HUDEP-2 (cell line): Measurements from ENCODE around the gene UBTD2.
"Not testable (repeated sequence)": the region's sequence is repeated elsewhere in the genome, so short reads cannot be mapped to it uniquely, and the experiment has no call there.

ENCODE experiments used
- DNase-seq, 76 experiments: peaks; one replicate each; lab custom pipeline; 2025; ENCODE audit not compliant: unreplicated experiment in 76 of 76; lab: John Stamatoyannopoulos, UW

Gene UBTD2

GRCh38 chr5:172252501-172252900 is 31.1 kb downstream of the UBTD2 start:
- no peak for DNase-seq

- DNase-seq: no peak
Measured at GRCh38 chr5:172251419-172251818, 32.1 kb downstream of the UBTD2 start.

- DNase-seq: no peak
Measured at GRCh38 chr5:172248637-172249036, 34.9 kb downstream of the UBTD2 start.

GRCh38 chr5:172245703-172246125 is 37.9 kb downstream of the UBTD2 start:
- DNase-seq: no peak

DNA sequence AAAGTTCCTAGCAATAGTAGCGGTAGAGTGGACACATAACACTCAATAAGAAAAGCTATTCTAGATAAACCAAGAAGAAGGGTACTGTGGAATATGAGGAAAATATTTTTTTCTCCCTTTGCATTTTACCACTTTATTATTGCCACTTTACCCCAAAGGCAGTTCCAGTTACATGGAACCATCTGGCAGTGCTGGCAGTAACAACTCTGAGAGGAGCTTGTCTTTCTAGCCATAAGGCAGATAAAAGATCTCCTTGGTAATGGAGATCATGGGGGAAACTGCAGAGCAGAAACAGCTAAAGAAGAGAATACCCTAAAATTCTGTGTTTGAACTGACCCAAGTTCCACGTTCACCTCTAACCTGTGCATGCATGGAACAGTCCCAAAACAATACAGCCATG is 38.5 kb downstream of the UBTD2 start:
- DNase-seq: no peak

DNA sequence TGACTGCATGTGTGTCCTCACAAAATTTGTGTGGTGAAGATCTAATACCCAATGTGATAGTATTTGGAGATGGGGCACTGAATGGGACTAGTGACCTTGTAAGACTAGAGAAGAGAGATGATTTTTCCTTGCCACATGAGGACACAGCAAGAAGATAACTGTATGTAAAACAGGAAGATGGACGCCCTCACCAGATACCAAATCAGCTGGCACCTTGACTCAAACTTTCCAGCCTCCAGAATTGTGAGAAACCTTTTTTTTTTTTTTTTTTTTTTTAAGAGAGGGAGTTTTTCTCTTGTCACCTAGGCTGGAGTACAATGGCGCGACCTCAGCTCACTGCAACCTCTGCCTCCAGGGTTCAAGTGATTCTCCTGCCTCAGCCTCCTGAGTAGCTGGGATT is 40.3 kb downstream of the UBTD2 start:
- DNase-seq: peak in 2 of 76 experiments; percentile 0 to 8

DNA sequence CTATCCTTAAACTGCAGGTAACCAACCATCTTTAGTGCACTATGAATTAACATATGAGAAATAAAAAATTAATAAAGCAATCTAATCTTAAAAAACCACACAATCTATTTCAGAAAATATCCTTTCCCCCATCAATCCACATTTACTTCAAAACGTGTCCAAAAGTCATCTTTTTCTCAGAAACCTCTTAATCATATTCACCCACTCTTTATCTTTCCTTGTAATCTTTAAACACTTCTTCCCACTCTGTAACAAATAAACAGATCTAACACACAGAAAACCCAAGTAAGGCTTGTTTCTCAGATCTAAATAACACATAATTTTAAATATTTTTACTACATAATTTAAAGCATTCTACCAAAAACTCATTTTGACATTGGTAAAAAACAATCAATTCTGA is 45.2 kb downstream of the UBTD2 start:
- DNase-seq: no peak

GRCh38 chr5:172235827-172236736 is 47.5 kb downstream of the UBTD2 start:
- DNase-seq: no peak

GRCh38 chr5:172235132-172235780 is 48.3 kb downstream of the UBTD2 start:
- no peak for DNase-seq

- no peak for DNase-seq
Measured at GRCh38 chr5:172234031-172234430, 49.5 kb downstream of the UBTD2 start.

GRCh38 chr5:172229904-172230303 is 53.7 kb downstream of the UBTD2 start:
- no peak for DNase-seq

GRCh38 chr5:172224996-172225395 is 58.6 kb downstream of the UBTD2 start:
- DNase-seq: no peak

DNA sequence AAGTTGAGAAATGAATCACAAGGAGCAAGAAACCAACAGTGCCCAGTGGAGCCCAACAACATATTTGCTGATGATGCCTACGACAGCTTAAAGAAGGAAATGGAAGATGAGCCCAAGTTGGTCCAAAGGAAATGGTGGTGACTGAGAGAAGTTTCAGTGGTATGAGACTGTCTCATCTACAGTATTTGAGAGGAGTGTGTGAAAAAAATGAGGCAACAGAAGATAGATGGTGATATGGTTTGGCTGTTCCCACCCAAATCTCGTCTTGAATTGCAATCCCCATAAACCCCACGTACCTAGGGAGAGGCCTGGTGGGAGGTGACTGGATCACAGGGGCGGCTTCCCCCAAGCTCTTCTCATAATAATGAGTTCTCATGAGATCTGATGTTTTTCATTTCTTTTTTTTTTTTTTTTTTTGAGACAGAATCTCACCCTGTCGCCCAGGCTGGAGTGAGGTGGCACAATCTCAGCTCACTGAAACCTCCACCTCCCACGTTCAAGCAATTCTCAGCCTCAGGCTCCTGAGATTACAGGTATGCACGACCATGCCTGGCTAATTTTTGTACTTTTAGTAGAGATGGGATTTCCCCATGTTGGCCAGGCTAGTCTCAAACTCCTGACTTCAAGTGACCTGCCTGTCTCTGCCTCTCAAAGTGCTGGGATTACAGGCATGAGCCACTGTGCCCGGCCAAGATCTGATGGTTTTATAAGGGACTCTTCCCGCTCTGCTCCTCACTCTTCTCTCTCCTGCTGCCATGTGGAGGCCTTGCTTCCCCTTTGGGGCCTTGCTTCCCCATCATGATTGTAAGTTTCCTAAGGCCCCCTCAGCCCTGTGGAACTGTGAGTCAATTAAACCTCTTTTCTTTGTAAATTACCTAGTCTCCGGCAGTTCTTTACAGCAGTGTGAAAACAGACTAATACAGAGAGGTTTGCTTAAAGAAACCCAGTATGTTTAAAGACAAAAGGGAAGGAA is 59.4 kb downstream of the UBTD2 start:
- no peak for DNase-seq

- no peak for DNase-seq
Measured at GRCh38 chr5:172219296-172219695, 64.3 kb downstream of the UBTD2 start.

DNA sequence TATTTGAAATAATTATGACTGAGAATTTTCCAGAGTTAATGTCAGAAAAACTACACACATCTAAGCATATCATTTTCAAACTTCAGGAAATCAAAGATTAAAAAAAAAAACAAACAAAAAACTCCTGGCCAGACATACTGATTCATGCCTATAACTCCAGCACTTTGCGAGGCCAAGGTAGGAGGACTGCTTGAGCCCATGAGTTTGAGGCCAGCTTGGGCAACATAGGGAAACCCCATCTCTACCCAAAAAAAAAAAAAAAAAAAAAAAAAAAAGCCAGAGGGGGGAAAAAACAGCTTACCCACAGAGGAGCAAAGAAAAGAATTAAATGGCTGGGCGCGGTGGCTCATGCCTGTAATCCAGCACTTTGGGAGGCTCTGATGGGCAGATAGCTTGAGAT is 67.2 kb downstream of the UBTD2 start:
- no peak for DNase-seq

DNA sequence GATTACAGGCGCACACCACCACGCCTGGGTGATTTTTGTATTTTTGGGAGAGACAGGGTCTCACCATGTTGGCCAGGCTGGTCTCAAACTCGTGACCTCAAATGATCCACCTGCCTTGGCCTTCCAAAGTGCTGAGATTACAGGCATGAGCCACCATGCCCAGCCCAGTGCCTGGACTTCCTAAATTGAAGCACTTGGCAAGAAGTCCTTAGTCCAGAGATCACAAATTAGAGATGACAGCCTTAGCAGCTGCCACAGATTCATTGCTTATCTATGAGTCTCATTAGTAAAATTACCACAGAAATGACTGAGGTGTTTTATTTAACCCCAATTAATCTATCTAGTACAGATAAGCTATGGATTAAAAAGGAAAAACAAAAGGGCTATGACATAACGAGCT is 70.4 kb downstream of the UBTD2 start:
- DNase-seq: no peak

DNA sequence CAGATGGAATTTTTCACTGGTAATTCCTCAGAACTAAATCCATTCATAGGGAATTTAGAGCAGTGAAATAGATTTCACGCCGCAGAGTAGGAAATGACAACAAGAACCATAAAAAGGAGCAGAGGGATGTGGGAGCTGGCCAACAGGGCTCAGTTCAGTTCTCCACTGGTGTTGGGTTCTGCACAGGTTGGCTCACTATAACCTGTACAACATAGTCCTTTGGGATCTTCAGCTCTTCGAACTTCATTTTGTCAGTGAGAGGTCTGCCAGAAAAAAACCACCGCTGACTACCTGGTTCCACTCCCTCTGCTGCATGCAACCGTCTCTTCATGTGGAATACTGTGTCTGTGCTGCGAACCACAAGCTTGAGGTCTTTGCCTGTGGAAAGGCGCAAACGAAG is 71.9 kb downstream of the UBTD2 start:
- DNase-seq: no peak

- no peak for DNase-seq
Measured at GRCh38 chr5:172209714-172210113, 73.8 kb downstream of the UBTD2 start.

DNA sequence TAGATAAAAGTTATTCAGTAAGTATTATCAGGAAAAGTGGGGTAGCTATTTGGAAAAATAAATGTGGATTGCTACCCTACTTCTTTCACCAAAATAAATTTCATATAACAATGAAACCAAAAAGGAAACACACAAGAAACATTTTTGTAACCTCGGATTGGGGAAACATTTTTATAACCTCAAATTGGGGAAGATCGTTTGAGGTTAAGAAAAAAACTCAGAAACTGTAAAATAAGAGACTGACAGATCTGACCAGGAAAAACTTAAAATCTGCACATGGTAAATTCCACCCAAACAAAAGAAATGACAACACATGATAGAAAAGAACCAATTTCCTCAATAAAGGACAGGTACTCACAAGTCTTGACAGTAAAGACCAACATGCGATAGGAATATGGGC is 76.1 kb downstream of the UBTD2 start:
- DNase-seq: no peak

DNA sequence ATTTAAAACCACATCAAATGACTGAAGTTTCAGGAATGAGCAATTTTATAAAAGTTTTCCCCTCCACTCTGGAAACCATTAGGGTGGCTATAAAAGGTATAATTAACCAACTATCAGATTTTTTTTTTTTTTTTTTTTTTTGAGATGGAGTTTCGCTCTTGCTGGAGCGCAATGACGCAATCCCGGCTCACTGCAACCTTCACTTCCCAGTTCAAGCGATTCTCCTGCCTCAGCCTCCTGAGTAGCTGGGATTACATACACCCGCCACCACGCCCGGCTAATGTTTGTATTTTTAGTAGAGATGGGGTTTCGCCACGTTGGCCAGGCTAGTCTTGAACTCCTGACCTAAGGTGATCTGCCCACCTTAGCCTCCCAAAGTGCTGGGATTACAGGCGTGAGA is 77.6 kb downstream of the UBTD2 start:
- not testable (repeated sequence) for DNase-seq

GRCh38 chr5:172200476-172200875 is 83.1 kb downstream of the UBTD2 start:
- DNase-seq: no peak
